T-helper 17 cell (primary cell): ENCODE measurements around the gene FOXN1. TPM values are rescaled to one million over a fixed set of nuclear protein-coding genes. Genes with fewer than 3 reads are reported as not detected.
"Not testable (repeated sequence)": the region's sequence is repeated elsewhere in the genome, so short reads cannot be mapped to it uniquely, and the experiment has no call there.

Experiments
- ATAC-seq: fragments of 150-1000 bp; cut with Tn5 transposase; 2 replicates; pipeline ENCODE4 v1.10.0; 2021; ENCODE audit warnings: mild to moderate bottlenecking, moderate library complexity
- DNase-seq, 3 donors: peaks; one replicate each; pipeline versions ENCODE4 v3.0.0 to v3.0.0-alpha.2; 2020 to 2021
- H3K9me3 ChIP-seq: one replicate; pipeline ENCODE4 v1.7.0; 2013; ENCODE audit warnings: low read length, mild to moderate bottlenecking; ENCODE audit not compliant: control insufficient read depth, poor library complexity, severe bottlenecking
- H3K27ac Mint-ChIP-seq: one replicate; pipeline ENCODE4 v1.8.0; 2022; ENCODE audit warnings: mild to moderate bottlenecking, moderate library complexity, mixed read lengths
- H3K27me3 Mint-ChIP-seq: one replicate; pipeline ENCODE4 v1.8.0; 2022; ENCODE audit warnings: mixed read lengths
- H3K36me3 Mint-ChIP-seq: one replicate; pipeline ENCODE4 v1.8.0; 2022; ENCODE audit warnings: low read depth, mixed read lengths
- H3K4me1 Mint-ChIP-seq: one replicate; pipeline ENCODE4 v1.8.0; 2022; ENCODE audit warnings: mild to moderate bottlenecking, mixed read lengths
- H3K4me3 Mint-ChIP-seq: one replicate; pipeline ENCODE4 v1.8.0; 2022; ENCODE audit warnings: mild to moderate bottlenecking, moderate library complexity, mixed read lengths
- total RNA-seq, 4 donors: library from RNA in 2 of 4; stranded (reverse) in 2 of 4; gene quantifications; one replicate each; pipeline ENCODE4 v1.2.3 and lab custom pipeline; 2022 to 2026

The FOXN1 gene
- total RNA-seq, 2 donors from 2014 or later = not detected

GRCh38 chr17:28515518-28515917, 9.4 kb downstream of the FOXN1 start:
- no peaks in the 10 kb centered on the region for H3K4me1 Mint-ChIP-seq
- peaks cover 30% of the 10 kb centered on the region for H3K27me3 Mint-ChIP-seq
- no peaks in the 10 kb centered on the region for H3K9me3 ChIP-seq
- no peaks in the 10 kb centered on the region for H3K36me3 Mint-ChIP-seq
- H3K27ac Mint-ChIP-seq = no peak overlapping the region
- no peak overlapping the region for H3K4me3 Mint-ChIP-seq
- no peak for ATAC-seq
- no peak for DNase-seq

GRCh38 chr17:28518132-28518531, 12.0 kb downstream of the FOXN1 start:
- no peak for DNase-seq
- no peaks in the 10 kb centered on the region for H3K4me1 Mint-ChIP-seq
- H3K4me3 Mint-ChIP-seq = no peak overlapping the region
- no peaks in the 10 kb centered on the region for H3K9me3 ChIP-seq
- H3K27ac Mint-ChIP-seq = no peak overlapping the region
- H3K36me3 Mint-ChIP-seq = no peaks in the 10 kb centered on the region
- peaks cover 14% of the 10 kb centered on the region for H3K27me3 Mint-ChIP-seq
- no peak for ATAC-seq

DNA sequence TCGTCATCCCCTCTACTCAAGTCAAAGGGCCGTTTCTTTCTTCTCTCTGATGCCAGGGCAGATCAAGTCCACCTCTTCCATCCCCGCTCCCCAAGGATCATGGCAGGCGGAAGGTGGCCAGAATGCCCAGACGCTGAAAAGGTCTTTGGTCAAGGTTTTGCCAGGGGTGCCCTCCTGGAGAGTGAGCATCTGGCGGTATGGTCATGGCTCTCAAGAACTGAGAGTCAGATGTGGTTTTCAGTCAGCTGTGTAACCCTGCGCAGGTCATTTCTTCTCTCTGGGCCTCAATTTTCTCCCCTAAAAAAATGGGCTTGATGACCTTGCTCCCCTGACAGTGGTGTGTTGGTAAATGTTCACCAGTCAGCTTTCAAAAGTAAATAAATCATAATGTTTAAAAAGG, 12.4 kb downstream of the FOXN1 start:
- H3K36me3 Mint-ChIP-seq = no peaks in the 10 kb centered on the region
- no peak overlapping the region for H3K27ac Mint-ChIP-seq
- no peaks in the 10 kb centered on the region for H3K9me3 ChIP-seq
- no peak overlapping the region for H3K4me3 Mint-ChIP-seq
- no peaks in the 10 kb centered on the region for H3K4me1 Mint-ChIP-seq
- ATAC-seq (no peak), DNase-seq (no peak)
- peaks cover 10% of the 10 kb centered on the region for H3K27me3 Mint-ChIP-seq

DNA sequence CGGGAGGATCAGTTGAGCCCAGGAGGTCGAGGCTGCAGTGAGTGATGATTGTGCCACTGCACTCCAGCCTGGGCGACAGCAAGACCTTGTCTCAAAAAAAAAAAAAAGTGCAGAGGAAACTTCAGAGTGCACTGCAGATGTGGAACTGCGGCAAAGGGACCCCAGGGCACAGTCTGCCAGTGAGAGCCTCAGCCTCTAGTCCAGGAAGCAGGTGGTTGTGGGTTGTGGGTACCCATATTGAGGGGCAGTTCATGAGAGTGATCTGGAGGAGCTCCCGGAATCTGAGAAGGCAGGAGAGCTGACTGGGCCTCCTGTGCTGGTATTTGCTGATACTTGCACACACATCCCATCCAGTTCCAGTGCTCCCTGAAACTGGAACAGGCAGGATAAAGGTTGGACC, 13.1 kb downstream of the FOXN1 start:
- DNase-seq (no peak), ATAC-seq (no peak)
- Mint-ChIP-seq H3K4me3 (no peak overlapping the region), H3K36me3 (no peaks in the 10 kb centered on the region), H3K27me3 (peaks cover 6% of the 10 kb centered on the region), H3K27ac (no peak overlapping the region), H3K4me1 (no peaks in the 10 kb centered on the region)
- no peaks in the 10 kb centered on the region for H3K9me3 ChIP-seq

- Mint-ChIP-seq H3K36me3 (no peaks in the 10 kb centered on the region), H3K27ac (no peak overlapping the region), H3K4me3 (no peak overlapping the region), H3K27me3 (peaks cover 6% of the 10 kb centered on the region), H3K4me1 (no peaks in the 10 kb centered on the region)
- ATAC-seq = no peak
- DNase-seq = no peak
- no peaks in the 10 kb centered on the region for H3K9me3 ChIP-seq
Measured at GRCh38 chr17:28520687-28521086, 14.5 kb downstream of the FOXN1 start.

DNA sequence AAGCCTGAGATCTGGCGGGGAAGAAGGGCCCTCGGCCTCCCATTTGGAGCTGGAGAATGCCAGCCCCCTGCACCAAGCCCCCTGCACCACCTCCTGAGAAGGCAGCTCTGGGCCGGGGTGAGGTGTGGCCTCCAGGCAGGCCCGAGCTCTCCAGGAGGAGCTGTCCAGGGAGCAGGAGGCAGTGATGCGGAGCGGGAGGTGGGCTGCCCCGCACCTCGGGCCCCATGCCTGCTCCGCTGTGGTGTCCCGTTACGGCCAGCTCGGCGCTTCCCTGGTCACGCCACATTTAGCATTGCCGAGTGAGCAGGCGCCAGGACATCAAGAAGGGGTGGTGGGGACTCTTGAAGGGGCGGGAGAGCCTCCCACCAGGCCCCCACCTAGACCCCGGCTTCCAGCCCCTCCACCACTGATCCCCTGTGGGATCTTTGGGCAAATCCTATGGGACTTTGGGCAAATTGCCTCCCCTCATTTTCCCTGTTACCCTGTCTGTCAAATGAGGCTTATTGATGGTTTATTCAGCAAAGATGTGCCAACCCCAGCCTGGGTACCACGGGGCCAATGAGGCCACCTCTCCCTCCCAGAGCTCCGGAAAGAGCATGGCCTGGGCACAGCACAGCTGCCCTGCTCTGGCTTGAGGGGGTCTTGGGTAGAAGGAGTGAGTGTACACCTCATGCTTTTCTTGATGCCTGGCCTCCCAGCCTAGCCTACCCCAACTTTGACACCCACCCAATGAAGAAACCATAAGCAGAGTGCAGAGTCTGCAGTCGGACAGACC, 15.3 kb downstream of the FOXN1 start:
- H3K4me3 Mint-ChIP-seq = no peak overlapping the region

DNA sequence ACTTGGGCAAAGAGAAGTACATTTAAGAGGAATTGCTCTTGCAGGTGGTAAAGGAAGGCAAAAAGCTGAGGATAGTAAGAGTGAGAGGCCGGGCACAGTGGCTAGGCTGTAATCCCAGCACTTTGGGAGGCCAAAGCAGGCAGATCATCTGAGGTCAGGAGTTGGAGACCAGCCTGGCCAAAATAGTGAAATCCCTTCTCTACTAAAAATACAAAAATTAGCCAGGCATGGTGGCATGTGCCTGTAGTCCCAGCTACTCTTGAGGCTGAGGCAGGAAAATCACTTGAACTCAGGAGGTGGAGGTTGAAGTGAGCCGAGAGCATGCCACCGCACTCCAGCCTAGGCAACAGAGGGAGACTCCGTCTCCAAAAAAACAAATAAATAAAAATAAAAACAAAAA, 16.1 kb downstream of the FOXN1 start:
- not testable (repeated sequence) for DNase-seq, ATAC-seq, H3K27me3 Mint-ChIP-seq, H3K9me3 ChIP-seq, H3K4me3 Mint-ChIP-seq, H3K36me3 Mint-ChIP-seq, H3K4me1 Mint-ChIP-seq, H3K27ac Mint-ChIP-seq

More for the DNA sequence above, 15.3 kb downstream of the FOXN1 start:
- Mint-ChIP-seq H3K36me3 (no peaks in the 10 kb centered on the region), H3K27me3 (peaks cover 6% of the 10 kb centered on the region), H3K4me1 (no peaks in the 10 kb centered on the region), H3K27ac (no peak overlapping the region)
- ATAC-seq = no peak
- H3K9me3 ChIP-seq = no peaks in the 10 kb centered on the region
- no peak for DNase-seq

- Mint-ChIP-seq H3K36me3 (no peaks in the 10 kb centered on the region), H3K4me1 (peaks cover 2% of the 10 kb centered on the region), H3K27me3 (peaks cover 6% of the 10 kb centered on the region), H3K27ac (no peak overlapping the region), H3K4me3 (no peak overlapping the region)
- ATAC-seq (no peak), DNase-seq (no peak)
- H3K9me3 ChIP-seq = no peaks in the 10 kb centered on the region
Measured at GRCh38 chr17:28523186-28523585, 17.0 kb downstream of the FOXN1 start.

- H3K9me3 ChIP-seq = no peaks in the 10 kb centered on the region
- no peak for DNase-seq
- H3K27me3 Mint-ChIP-seq = peaks cover 4% of the 10 kb centered on the region
- no peak for ATAC-seq
- H3K4me1 Mint-ChIP-seq = peaks cover 2% of the 10 kb centered on the region
- H3K27ac Mint-ChIP-seq = no peak overlapping the region
- no peaks in the 10 kb centered on the region for H3K36me3 Mint-ChIP-seq
- no peak overlapping the region for H3K4me3 Mint-ChIP-seq
Measured at GRCh38 chr17:28523876-28524275, 17.7 kb downstream of the FOXN1 start.

DNA sequence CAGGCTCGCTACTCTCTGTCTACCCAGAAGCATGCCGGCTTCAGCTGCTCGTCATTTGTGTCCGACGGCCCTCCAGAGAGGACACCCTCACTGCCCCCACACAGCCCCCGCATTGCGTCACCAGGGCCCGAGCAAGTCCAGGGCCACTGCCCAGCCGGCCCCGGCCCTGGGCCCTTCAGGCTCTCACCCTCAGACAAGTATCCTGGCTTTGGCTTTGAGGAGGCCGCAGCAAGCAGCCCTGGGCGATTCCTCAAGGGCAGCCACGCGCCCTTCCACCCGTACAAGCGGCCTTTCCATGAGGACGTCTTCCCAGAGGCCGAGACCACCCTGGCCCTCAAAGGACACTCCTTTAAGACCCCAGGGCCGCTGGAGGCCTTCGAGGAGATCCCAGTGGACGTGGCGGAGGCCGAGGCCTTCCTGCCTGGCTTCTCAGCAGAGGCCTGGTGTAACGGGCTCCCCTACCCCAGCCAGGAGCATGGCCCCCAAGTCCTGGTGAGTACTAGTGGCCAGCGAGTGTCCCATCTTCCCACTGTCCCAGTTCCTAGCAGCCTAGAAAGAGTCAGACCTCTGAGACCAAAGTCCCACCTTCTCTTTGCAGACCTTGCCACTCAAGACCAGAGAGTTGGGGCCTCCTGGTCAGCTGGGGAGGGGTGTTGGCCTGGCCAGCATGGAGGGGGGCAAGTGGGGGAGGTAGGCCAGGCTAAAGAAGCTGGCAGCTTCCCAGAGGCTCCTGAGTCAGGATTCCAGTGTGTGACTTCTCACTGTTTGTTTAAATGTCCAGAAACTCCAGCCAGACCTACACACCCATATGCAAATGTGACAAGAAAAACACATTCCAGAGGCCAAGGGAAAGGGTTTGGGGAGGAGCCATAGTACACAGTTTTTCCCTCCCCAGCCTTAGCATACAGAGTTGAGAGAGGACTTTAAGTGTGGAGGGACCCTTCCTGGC, 18.6 kb downstream of the FOXN1 start:
- H3K9me3 ChIP-seq = no peaks in the 10 kb centered on the region
- Mint-ChIP-seq H3K27ac (no peak overlapping the region), H3K27me3 (no peaks in the 10 kb centered on the region), H3K4me1 (peaks cover 2% of the 10 kb centered on the region), H3K4me3 (no peak overlapping the region), H3K36me3 (no peaks in the 10 kb centered on the region)
- ATAC-seq = no peak
- DNase-seq = no peak

GRCh38 chr17:28526381-28526780, 20.2 kb downstream of the FOXN1 start:
- no peaks in the 10 kb centered on the region for H3K9me3 ChIP-seq
- Mint-ChIP-seq H3K27me3 (peaks cover 3% of the 10 kb centered on the region), H3K36me3 (no peaks in the 10 kb centered on the region), H3K4me3 (no peak overlapping the region), H3K27ac (no peak overlapping the region), H3K4me1 (peaks cover 2% of the 10 kb centered on the region)
- ATAC-seq (no peak), DNase-seq (no peak)

DNA sequence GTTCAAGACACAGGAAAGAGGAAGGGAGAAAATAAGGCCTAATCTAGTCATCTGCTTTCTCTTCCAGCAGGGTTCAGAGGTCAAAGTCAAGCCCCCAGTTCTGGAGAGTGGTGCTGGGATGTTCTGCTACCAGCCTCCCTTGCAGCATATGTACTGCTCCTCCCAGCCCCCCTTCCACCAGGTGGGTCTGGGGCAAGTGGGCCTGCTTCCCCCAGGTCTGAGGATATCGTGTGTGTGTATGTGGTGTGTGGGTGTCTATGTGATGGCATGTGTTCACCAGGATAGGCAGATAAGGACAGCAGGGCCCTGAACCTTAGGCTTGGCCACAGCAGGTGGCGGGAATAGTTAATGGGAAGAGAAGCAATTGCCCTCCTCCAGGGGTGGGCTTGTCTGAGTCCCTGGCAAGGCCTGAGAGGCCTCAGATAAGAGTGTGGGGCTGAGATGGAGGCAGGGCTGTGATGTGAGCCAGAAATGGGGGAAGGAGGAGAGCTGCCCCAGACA, 21.1 kb downstream of the FOXN1 start:
- H3K36me3 Mint-ChIP-seq = no peaks in the 10 kb centered on the region
- H3K27me3 Mint-ChIP-seq = peaks cover 7% of the 10 kb centered on the region
- peaks cover 2% of the 10 kb centered on the region for H3K4me1 Mint-ChIP-seq
- DNase-seq (no peak), ATAC-seq (no peak)
- H3K27ac Mint-ChIP-seq = no peak overlapping the region
- no peaks in the 10 kb centered on the region for H3K9me3 ChIP-seq
- no peak overlapping the region for H3K4me3 Mint-ChIP-seq

DNA sequence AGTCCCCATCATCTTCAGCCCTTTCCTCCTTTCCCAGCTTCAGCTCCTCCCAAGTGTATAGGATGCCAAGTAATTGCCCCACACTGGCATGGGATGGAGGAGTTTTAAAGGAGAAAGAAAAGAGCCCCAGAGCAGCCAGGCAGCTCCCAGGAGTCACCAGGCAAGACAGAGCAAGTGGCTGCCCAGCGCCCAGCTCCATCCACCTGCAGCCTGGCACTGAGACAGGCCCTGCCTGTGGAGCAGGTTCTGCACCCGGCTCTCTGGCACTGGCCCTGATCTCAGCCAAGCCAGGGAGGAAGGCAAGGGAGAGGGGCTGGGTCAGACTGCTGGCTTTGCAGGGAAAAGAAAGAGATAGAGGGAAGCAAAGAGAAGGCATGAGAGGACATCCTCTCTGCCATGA, 21.7 kb downstream of the FOXN1 start:
- Mint-ChIP-seq H3K27me3 (peaks cover 7% of the 10 kb centered on the region), H3K36me3 (no peaks in the 10 kb centered on the region), H3K4me3 (no peak overlapping the region), H3K4me1 (peaks cover 2% of the 10 kb centered on the region), H3K27ac (peak overlapping the region; percentile 79)
- no peak for DNase-seq
- no peak for ATAC-seq
- H3K9me3 ChIP-seq = no peaks in the 10 kb centered on the region
